ENCODE results near the gene GRM4.

- no peak for TF ChIP-seq CTCF (IDR thresholded peaks at IDR 0.05)
- TF ChIP-seq POLR2AphosphoS5 (IDR thresholded peaks at IDR 0.05), result no peak
- no peak for TF ChIP-seq POLR2A (IDR thresholded peaks at IDR 0.05)
Observed at GRCh38 chr6:33977606-33978411, 168.1 kb downstream of the GRM4 start.
